T47D (cell line): ENCODE data around the gene CPS1.

ENCODE experiments used
- DNase-seq, 2 experiments: peaks; one replicate each; pipeline versions ENCODE4 v3.0.0 to v3.0.0-alpha.2; 2011 to 2012; ENCODE audit warnings: low read depth in 1 of 2, low spot score in 1 of 2
- JUND ChIP-seq: IDR thresholded peaks from 2 replicates; pipeline ENCODE4 v1.6.1; 2012; ENCODE audit warnings: low read depth
- in situ Hi-C: cut with HindIII; loops from 2 replicates; pipeline ENCODE4 v1.10.0; 2016; ENCODE audit warnings: low sequenced_read_pairs, low pct_unique_long_range_greater_than_20kb

The CPS1 gene

GRCh38 chr2:210536973-210537650, 19.3 kb upstream of the CPS1 start:
- no peak for TF ChIP-seq JUND
- in situ Hi-C loops = no loop called here
- DNase-seq = no peak

GRCh38 chr2:210539035-210539434, 17.4 kb upstream of the CPS1 start:
- TF ChIP-seq JUND = no peak
- DNase-seq = no peak
- in situ Hi-C loops = no loop called here

GRCh38 chr2:210539578-210540416, 16.6 kb upstream of the CPS1 start:
- no peak for TF ChIP-seq JUND
- in situ Hi-C loops = no loop called here
- DNase-seq = no peak

- TF ChIP-seq JUND = no peak
- in situ Hi-C loops = no loop called here
- no peak for DNase-seq
Observed at GRCh38 chr2:210540471-210540870, 15.9 kb upstream of the CPS1 start.

- no peak for TF ChIP-seq JUND
- in situ Hi-C loops = no loop called here
- no peak for DNase-seq
Observed at GRCh38 chr2:210540900-210541289, 15.5 kb upstream of the CPS1 start.

- DNase-seq = no peak
- in situ Hi-C loops = no loop called here
- no peak for TF ChIP-seq JUND
Observed at GRCh38 chr2:210541290-210541902, 15.0 kb upstream of the CPS1 start.

- TF ChIP-seq JUND = no peak
- DNase-seq = no peak
- in situ Hi-C loops = no loop called here
Observed at GRCh38 chr2:210544007-210544590, 12.3 kb upstream of the CPS1 start.

GRCh38 chr2:210544831-210545230, 11.6 kb upstream of the CPS1 start:
- in situ Hi-C loops = no loop called here
- DNase-seq = no peak
- no peak for TF ChIP-seq JUND

- no peak for TF ChIP-seq JUND
- in situ Hi-C loops = no loop called here
- DNase-seq = no peak
Observed at GRCh38 chr2:210546424-210547208, 9.8 kb upstream of the CPS1 start.

GRCh38 chr2:210548031-210548430, 8.4 kb upstream of the CPS1 start:
- no peak for TF ChIP-seq JUND
- no peak for DNase-seq
- in situ Hi-C loops = no loop called here

GRCh38 chr2:210548878-210549384, 7.5 kb upstream of the CPS1 start:
- no peak for DNase-seq
- no peak for TF ChIP-seq JUND
- in situ Hi-C loops = no loop called here

- in situ Hi-C loops = no loop called here
- DNase-seq = no peak
- no peak for TF ChIP-seq JUND
Observed at GRCh38 chr2:210551001-210551400, 5.4 kb upstream of the CPS1 start.
